GM19023 (cell line): ENCODE data around the gene SPATA18.
"Not testable (repeated sequence)": the region's sequence is repeated elsewhere in the genome, so short reads cannot be mapped to it uniquely, and the experiment has no call there.

Experiments
- ATAC-seq: cut with Tn5 transposase; IDR thresholded peaks from one replicate; pipeline ENCODE4 v1.9.1; 2021; ENCODE audit warnings: mild to moderate bottlenecking, moderate library complexity; ENCODE audit not compliant: unreplicated experiment

Gene SPATA18

DNA sequence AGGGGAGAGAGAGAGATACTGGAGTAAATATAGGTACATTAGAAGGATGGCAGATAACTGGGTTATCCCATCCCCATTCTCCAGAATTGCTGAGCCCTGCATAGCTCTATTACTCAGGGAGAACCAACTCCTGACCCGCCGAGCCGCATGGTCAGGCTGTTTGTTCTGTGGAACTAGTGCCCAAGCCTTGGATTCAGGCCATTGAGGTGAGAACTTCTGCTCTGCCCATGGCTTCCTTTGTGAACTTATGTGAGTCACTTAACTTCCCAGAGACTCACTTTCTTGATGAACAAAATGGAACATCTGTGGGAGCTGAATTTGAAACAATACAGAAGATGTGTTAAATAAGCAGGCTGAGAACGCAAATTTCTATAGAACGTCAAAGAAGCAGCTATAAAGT lies 54.2 kb downstream of the SPATA18 start:
- no peak for ATAC-seq

DNA sequence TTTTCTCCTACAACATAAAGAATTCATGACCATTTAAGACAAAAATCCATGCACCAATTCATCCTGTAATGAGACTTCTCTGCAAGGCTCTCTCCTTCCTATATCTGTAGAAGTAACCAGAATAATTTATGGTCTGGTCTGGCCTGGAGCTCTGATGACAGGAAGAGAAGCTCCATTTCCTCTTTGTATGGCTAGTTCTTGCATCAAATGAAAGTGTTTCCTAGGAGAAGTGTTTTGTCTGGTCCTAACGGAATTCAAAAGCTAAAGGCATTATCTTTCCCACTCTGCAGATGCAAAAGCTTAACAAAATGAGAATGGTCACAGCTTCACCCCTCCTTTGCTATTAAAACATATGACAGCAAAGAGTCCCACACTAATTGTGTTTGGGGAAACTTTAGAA lies 55.1 kb downstream of the SPATA18 start:
- no peak for ATAC-seq

DNA sequence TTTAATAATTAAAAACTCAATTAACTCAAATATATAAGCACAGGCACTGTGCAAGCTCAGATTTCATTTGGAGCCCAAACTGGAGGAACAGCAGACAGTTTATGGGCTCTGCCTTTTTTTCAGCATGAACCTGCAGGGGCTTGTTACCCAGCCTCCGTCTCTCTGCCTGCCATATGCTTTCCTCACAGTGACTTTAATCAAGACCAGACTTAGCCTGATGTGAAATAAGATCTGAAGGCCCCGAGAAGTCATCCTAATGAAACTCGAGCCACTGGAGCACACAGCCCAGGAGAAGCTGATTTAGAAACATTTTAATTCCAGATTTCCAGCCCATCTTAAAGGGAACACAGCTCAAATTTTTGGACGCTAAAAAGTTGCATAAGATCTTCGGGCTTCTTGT lies 55.6 kb downstream of the SPATA18 start:
- no peak for ATAC-seq

DNA sequence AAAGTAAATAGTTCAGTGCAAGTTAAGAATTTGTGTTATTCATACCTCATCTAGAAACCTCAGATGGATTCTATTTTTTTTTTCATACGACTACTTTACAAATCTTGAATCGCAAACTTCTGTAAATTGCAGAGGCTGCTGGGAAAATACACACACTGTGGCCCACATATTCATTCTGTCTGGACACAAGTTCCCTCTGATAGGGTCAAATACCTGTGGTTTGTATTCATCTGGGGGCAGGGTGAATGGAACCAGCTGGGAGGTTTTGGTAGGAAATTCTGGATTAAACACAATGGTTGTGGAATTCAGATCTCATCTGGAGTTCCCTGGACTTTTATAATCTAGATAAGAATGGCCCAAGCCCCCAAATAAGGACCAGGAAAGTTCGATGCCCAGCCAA lies 56.2 kb downstream of the SPATA18 start:
- ATAC-seq, result no peak

DNA sequence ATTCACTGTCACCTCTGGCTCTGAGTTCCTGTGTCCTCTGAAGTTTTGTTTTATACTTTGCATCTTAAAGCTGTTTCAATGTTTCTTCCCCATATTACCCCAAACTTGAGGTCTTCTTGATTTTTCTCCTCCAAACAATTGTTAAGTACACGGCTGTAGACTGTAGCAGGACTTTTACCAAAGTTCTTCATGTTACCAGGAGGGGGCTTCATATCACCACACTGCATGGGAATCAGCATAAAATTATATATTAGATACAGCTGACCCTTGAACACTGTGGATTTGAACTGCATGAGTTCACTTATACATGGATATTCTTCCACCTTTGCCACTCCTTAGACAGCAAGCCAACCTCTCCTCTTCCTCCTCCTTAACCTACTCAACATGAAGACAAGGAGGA lies 56.6 kb downstream of the SPATA18 start:
- ATAC-seq, result no peak

DNA sequence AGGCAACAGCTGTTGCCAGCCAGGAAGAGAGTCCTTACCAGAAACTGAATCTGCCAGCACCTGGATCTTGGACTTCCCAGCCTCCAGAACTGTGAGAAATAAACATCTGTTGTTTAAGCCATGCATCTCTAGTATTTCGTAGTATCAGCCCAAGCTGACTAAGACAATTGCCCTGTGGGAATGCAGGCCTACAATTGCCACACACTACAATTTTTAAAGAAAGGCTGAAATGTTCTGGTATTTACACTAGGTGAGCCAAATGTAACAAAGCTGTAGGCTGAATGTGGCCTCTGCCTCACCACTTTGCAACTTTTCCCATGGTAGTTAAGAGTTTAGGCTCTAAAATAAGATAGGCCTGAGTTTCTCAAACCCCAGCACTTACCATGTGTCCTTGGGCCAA lies 59.1 kb downstream of the SPATA18 start:
- ATAC-seq, result no peak

DNA sequence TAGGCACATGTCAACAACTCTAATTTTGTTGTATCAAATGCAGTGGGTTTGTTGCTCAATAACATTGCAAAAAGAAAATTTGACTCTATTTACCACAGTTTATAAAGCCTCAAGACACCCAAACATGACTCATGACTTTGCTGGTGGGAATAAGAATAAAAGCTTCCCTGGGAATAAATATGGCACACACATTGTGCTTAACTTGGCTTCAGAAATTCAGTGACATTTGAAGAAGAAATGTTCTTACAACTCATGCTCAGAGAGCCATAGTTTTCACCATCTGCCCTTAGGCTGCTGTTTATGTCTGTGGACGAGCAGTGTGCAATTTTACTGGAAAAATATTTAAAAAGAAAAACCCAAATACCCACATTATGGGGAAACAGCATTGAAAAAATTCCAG lies 60.9 kb downstream of the SPATA18 start:
- ATAC-seq, result no peak

DNA sequence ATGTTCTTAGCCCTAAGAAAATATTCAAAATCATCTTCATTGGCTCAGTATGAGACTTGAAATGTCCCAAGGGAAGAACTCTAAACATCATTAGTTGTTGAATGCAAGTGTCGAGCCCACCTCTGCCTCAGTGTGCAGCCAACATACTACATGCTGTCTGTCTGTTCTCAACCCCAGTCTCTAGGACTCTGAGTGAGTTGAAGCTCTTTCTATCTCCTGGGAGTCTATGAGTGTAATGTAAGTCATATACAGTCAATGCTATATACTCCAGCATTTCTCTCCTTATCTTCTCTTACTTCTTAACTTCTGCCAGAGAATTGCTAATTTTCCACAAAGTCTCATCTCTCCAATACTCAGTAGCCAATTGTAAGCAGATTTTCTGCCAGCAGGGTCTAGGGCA lies 61.3 kb downstream of the SPATA18 start:
- no peak for ATAC-seq

DNA sequence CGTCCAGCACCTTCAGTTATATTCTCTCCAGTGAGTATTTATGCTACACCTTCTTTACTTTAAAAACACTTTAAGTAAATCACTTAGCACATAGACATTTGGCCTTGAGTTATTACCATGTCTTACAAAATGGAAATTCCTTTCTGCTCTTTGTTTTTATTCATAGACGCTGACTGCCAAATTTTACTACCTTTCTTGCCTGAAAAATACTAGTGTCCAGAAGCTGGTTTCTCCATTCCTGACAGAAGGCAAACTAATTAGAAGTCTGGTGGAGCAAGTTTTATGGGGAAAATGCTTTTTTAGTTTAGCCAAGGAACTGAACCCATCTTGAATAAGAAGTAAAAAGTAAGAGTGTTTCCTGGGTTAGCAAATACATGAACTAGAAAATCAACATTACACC lies 65.5 kb downstream of the SPATA18 start:
- ATAC-seq, result no peak

DNA sequence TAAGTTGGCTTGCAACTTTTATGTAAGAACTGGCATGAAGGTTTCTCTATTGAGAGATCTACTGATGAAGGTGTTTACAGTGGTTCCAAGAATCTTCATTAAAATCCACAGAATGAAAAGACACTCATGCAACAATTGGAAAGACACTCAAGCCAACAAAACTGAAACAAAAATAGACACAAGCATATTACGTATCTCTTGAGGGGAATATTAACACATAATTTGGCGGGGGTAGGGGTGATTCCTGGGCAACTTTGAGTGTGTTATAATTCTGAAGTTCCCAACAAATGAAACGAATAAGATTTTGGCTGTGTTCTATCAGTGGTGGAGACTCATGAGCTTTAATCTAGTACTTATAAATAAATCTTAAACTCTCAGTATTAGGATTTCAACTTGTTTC lies 75.1 kb downstream of the SPATA18 start:
- ATAC-seq, result no peak

DNA sequence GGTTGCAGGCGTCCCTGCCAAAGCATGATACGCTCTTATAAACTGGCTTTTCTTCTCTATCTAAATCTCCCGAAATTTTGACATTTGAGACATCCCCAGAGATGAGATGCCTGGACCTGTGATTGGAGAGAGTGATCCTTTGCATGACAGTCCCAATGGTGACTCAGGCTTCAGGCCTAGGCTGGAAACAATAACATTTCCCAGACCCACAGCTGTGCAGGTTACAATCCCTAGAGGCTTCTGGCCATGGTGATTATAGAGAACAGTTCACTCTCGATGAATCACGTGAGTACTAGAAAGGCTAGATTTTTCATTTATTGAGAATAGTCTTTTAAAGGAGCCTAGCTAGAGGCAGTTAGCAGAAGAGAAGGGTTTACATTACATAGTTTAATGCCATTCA lies 75.9 kb downstream of the SPATA18 start:
- ATAC-seq, result no peak

DNA sequence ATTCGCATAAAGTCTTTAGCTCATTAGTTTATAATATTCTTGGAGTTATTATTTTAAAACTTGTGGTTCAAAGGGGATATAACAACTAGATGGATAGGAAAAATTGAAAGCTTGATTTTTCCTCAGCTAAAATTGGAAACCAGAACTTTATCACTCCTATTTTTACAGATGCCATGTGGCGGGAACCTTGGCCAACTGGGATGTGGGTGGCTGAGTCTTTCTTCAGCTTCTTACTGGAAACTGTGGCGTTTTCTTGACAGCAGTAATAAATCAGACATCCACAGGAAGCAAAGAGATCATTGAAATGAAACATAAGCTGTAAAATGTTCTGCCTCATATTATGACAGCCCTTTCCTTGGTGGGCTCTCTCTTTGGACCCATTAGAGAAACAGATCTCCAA lies 84.1 kb downstream of the SPATA18 start:
- no peak for ATAC-seq

DNA sequence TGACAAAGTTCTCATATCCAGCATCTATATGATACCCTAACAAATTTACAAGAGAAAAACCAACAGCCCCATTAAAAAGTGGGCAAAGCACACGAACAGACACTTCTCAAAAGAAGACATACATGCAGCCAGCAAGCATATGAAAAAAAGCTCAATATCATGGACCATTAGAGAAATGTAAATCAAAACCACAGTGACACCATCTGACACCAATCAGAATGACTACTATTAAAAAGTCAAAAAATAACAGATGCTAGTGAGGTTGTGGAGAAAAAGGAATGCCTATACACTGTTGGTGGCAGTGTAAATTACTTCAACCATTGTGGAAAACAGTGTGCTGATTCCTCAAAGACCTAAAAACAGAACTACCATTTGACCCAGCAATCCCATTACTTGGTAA lies 86.0 kb downstream of the SPATA18 start:
- ATAC-seq, result not testable (repeated sequence)

DNA sequence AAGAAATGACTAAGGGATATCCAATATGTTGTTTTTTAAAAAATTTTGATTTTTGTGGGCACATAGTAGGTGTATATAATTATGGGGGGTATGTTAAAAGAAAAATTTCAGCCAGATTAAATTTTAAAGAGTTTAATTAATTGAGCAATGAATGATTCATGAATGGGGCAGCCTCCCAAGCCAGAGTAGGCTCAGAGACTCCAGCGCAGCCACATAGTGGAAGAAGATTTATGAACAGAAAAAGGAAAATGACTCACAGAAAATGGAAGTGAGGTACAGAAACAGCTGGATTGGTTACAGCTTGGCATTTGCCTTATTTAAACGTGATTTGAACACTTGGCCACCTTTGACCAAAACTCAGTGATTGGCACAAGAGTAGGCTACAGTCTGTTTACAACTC lies 91.7 kb downstream of the SPATA18 start:
- ATAC-seq, result no peak

DNA sequence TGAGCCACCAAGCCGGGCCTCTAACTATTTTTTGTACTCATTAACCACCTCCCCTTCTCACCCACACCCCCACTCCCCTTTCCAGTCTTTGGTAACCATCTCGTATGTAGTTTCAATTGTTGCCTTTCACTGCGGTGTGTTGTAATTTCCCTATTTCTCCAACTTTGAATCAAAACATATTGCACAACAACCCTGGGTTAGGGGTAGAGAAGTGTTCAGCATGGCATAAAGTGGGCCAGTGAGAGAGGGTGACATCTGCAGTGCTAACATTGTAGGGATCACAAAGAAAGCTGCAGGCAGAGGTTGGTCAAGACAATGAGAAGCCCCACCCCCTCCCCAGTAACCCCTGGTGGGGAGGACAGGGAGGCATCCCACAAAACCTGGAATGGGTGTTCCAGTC lies 92.7 kb downstream of the SPATA18 start:
- no peak for ATAC-seq

DNA sequence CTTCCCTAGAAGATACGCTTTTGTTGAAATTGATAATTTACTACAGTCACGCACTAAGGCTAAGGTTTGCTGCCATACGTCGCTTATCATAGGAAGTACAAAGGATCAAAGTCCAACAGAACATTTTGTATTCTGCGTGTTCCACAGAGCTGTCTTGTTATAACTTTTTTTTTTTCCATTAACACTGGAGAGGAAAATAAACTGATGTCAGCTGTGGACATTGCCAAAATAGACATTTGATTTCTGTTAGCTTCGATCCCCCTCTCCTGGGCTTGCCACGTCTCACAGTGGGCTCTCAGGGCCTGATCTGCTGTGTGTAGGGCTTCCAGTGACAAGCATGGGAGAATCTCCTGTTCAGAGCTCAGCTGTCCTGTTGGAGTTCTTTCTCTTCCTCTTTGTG lies 93.3 kb downstream of the SPATA18 start:
- no peak for ATAC-seq
